ENCODE measurements around the gene WDFY2.

GRCh38 chr13:51729866-51730553 lies 145.7 kb downstream of the WDFY2 start:
- TF ChIP-seq CTCF (IDR thresholded peaks at IDR 0.05; ENCODE audit: borderline replicate concordance, extremely low read depth, low read length, poor library complexity, severe bottlenecking) (no peak), EZH2 (IDR thresholded peaks at IDR 0.05; ENCODE audit: borderline replicate concordance, low read depth, low read length, severe bottlenecking) (no peak)
